K562 (cell line): ENCODE results near the gene CBLC.

Experiments used
- EP300 ChIP-seq: IDR thresholded peaks from 2 replicates; pipeline ENCODE4 v1.6.1; 2012; ENCODE audit warnings: low read length, improper control_type of control experiment
- ESRRA ChIP-seq: fragments of 450-650 bp; IDR thresholded peaks from 2 replicates; pipeline ENCODE4 v1.6.1; 2014; ENCODE audit warnings: low read depth, mild to moderate bottlenecking, moderate library complexity, borderline replicate concordance
- IFI16 ChIP-seq: fragments of 250-450 bp; sonication (Bioruptor Pico); IDR thresholded peaks from 2 replicates; pipeline ENCODE4 v2.1.2; 2022; ENCODE audit warnings: mild to moderate bottlenecking, inconsistent platforms
- LARP7 ChIP-seq: fragments of 450-650 bp; IDR thresholded peaks from 2 replicates; pipeline ENCODE4 v1.6.1; 2016
- POLR2A ChIP-seq: fragments of 450-650 bp; conservative IDR thresholded peaks from 2 replicates; pipeline ENCODE4 v1.6.1; 2016
- POLR2AphosphoS2 ChIP-seq: IDR thresholded peaks from 2 replicates; pipeline ENCODE4 v1.6.1; 2012; ENCODE audit warnings: low read length, improper control_type of control experiment
- PRPF4 ChIP-seq: fragments of 200-400 bp; formaldehyde crosslinking; IDR thresholded peaks from one replicate; pipeline ENCODE4 v1.6.1; 2017; ENCODE audit warnings: low read length, low read depth, mild to moderate bottlenecking; ENCODE audit not compliant: insufficient read depth, poor library complexity, severe bottlenecking
- RAD21 ChIP-seq, 2 experiments: fragments of 250-450 bp in 1 of 2; fragments of 450-650 bp in 1 of 2; sonication (Bioruptor Pico) in 1 of 2; formaldehyde crosslinking in 1 of 2; IDR thresholded peaks in 1 of 2; conservative IDR thresholded peaks in 1 of 2; 2 replicates each; pipeline versions ENCODE4 v1.4.0 to v1.8.0; 2020 to 2022; ENCODE audit warnings: mild to moderate bottlenecking in 2 of 2, moderate library complexity in 1 of 2
- ZFP36 ChIP-seq: fragments of 150-350 bp; IDR thresholded peaks from 2 replicates; pipeline ENCODE4 v1.6.1; 2018; ENCODE audit warnings: low read length, low read depth; ENCODE audit not compliant: partially characterized antibody
- TF ChIP-seq, protein P1 (sequence below): fragments of 250-450 bp; sonication (Bioruptor Pico); IDR thresholded peaks from 2 replicates; pipeline ENCODE4 v1.9.0; 2021; ENCODE audit warnings: mild to moderate bottlenecking, inconsistent platforms
- TF ChIP-seq, protein P2 (sequence below), 3 experiments: IDR thresholded peaks in 2 of 3; conservative IDR thresholded peaks in 1 of 3; 2 replicates each; pipeline ENCODE4 v1.5.1; 2011 to 2012; ENCODE audit warnings: low read length in 3 of 3, mild to moderate bottlenecking in 3 of 3, control low read depth in 2 of 3, improper control_type of control experiment in 1 of 3, inconsistent platforms in 1 of 3, low read depth in 1 of 3, mixed read lengths in 1 of 3, moderate library complexity in 1 of 3; ENCODE audit not compliant: insufficient read depth in 2 of 3

DNA sequence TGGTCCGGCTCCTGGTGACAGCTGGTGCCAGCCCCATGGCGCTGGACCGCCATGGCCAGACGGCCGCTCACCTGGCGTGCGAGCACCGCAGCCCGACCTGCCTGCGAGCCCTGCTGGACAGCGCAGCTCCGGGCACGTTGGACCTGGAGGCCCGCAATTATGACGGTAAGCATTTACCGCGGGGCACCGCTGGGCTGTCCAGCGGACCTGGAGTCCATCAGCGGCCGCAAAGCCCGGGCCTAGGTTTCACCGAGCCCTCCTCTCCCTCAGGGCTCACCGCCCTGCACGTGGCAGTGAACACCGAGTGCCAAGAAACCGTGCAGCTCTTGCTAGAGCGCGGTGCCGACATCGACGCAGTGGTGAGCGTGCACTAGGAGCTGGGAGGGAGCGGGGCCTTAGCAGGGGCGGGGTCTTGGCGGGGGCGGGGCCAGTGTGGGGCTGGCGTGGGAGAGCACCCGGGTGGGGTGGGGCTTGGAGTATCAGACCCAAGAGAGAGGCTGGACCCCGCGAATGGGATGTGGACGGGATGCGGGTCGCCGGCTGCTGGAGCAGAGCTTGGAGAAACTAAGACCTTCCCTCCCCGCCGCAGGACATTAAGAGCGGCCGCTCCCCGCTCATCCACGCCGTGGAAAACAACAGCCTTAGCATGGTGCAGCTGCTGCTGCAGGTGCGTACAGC, 20.5 kb upstream of the CBLC start:
- TF ChIP-seq IFI16 (CRISPR knock-in tag): no peak
- no peak for TF ChIP-seq EP300
- TF ChIP-seq, protein P1, sequence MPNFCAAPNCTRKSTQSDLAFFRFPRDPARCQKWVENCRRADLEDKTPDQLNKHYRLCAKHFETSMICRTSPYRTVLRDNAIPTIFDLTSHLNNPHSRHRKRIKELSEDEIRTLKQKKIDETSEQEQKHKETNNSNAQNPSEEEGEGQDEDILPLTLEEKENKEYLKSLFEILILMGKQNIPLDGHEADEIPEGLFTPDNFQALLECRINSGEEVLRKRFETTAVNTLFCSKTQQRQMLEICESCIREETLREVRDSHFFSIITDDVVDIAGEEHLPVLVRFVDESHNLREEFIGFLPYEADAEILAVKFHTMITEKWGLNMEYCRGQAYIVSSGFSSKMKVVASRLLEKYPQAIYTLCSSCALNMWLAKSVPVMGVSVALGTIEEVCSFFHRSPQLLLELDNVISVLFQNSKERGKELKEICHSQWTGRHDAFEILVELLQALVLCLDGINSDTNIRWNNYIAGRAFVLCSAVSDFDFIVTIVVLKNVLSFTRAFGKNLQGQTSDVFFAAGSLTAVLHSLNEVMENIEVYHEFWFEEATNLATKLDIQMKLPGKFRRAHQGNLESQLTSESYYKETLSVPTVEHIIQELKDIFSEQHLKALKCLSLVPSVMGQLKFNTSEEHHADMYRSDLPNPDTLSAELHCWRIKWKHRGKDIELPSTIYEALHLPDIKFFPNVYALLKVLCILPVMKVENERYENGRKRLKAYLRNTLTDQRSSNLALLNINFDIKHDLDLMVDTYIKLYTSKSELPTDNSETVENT: no peak
- no peak for TF ChIP-seq POLR2A
- no peak for TF ChIP-seq RAD21 (CRISPR knock-in tag; conservative IDR thresholded peaks at IDR 0.05 in 1 of 2, IDR thresholded peaks at IDR 0.05 in 1 of 2)
- TF ChIP-seq ZFP36: no peak
- TF ChIP-seq LARP7: no peak
- TF ChIP-seq PRPF4: no peak
- no peak for TF ChIP-seq ESRRA
- TF ChIP-seq, protein P2, sequence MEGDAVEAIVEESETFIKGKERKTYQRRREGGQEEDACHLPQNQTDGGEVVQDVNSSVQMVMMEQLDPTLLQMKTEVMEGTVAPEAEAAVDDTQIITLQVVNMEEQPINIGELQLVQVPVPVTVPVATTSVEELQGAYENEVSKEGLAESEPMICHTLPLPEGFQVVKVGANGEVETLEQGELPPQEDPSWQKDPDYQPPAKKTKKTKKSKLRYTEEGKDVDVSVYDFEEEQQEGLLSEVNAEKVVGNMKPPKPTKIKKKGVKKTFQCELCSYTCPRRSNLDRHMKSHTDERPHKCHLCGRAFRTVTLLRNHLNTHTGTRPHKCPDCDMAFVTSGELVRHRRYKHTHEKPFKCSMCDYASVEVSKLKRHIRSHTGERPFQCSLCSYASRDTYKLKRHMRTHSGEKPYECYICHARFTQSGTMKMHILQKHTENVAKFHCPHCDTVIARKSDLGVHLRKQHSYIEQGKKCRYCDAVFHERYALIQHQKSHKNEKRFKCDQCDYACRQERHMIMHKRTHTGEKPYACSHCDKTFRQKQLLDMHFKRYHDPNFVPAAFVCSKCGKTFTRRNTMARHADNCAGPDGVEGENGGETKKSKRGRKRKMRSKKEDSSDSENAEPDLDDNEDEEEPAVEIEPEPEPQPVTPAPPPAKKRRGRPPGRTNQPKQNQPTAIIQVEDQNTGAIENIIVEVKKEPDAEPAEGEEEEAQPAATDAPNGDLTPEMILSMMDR (IDR thresholded peaks at IDR 0.05 in 2 of 3, conservative IDR thresholded peaks at IDR 0.05 in 1 of 3; ENCODE audit: insufficient read depth in 2 of 3, low read depth in 1 of 3, low read length in 3 of 3): no peak
- TF ChIP-seq POLR2AphosphoS2: no peak
